ENCODE results near the gene MYO9A. TPM values are rescaled to one million over a fixed set of nuclear protein-coding genes. Genes with fewer than 3 reads are reported as not detected.

Gene MYO9A
- total and polyA plus RNA-seq, 2 donors (not counting 1 experiment from before 2014, with no cell fraction given) = 6.2 to 66.1 TPM

- no peak overlapping the region for H3K4me3 ChIP-seq (ENCODE audit: control extremely low read depth in 1 of 5, extremely low read depth in 1 of 5, insufficient read depth in 1 of 5, low read depth in 2 of 5, low read length in 4 of 5)
- no peak overlapping the region for H3K4me2 ChIP-seq (replicated peaks; ENCODE audit: low read depth, low read length, poor library complexity, severe bottlenecking)
- H3K9me3 Mint-ChIP-seq (ENCODE audit: insufficient read depth) = no peaks in the 10 kb centered on the region
- H3K9ac ChIP-seq (ENCODE audit: low read length) = no peak overlapping the region
- ChIA-PET CTCF (interaction anchor here (1.1 to 2.7 kb wide), 4 partner anchors 41 to 372 kb away, joined by 3 to 32 read pairs (median 10); no protein-coding TSS in a partner anchor), POLR2A (no interaction called here)
- no peaks in the 10 kb centered on the region for H3K79me2 ChIP-seq (ENCODE audit: control insufficient read depth, insufficient read depth, low read length)
- TF ChIP-seq CTCF (IDR thresholded peaks at IDR 0.05) = peak; percentile 44
- no peak for TF ChIP-seq EZH2 (IDR thresholded peaks at IDR 0.05; ENCODE audit: borderline replicate concordance, insufficient read depth, low read depth, low read length, poor library complexity, severe bottlenecking)
- no peaks in the 10 kb centered on the region for H4K20me1 ChIP-seq (ENCODE audit: control insufficient read depth, insufficient read depth, low read length, poor library complexity, severe bottlenecking)
- H3K27me3 Mint-ChIP-seq = peaks cover 22% of the 10 kb centered on the region
- no peak overlapping the region for H2AFZ ChIP-seq (ENCODE audit: insufficient read depth, low read depth, low read length, poor library complexity, severe bottlenecking)
- ATAC-seq (ENCODE audit: low read depth) (no peak), DNase-seq (no peak)
- H3K27ac Mint-ChIP-seq = no peak overlapping the region
- peaks cover 3% of the 10 kb centered on the region for H3K4me1 Mint-ChIP-seq
- WGBS (ENCODE audit: insufficient coverage) = 71% methylated on average over 4 of the region's 6 CpGs
- H3K4me1 ChIP-seq (ENCODE audit: control insufficient read depth in 2 of 2, insufficient read depth in 2 of 2, low read length in 2 of 2) = no peaks in the 10 kb centered on the region
- no peak overlapping the region for H3K27ac ChIP-seq (ENCODE audit: low read length in 2 of 2)
- H3K36me3 ChIP-seq (replicated peaks in 1 of 2; ENCODE audit: control extremely low read depth in 1 of 2, control insufficient read depth in 1 of 2, extremely low read depth in 1 of 2, insufficient read depth in 2 of 2, low read length in 1 of 2) = no peaks in the 10 kb centered on the region
- intact Hi-C loops (cut with micrococcal nuclease) = loop anchor here (1.0 kb wide), 1 partner anchor 372 kb away; no protein-coding TSS in a partner anchor
- no peaks in the 10 kb centered on the region for H3K27me3 ChIP-seq (replicated peaks in 1 of 4; ENCODE audit: control extremely low read depth in 1 of 4, control insufficient read depth in 3 of 4, insufficient read depth in 4 of 4, low read length in 3 of 4)
- H3K9me3 ChIP-seq (ENCODE audit: control extremely low read depth in 1 of 3, control insufficient read depth in 2 of 3, insufficient read depth in 1 of 3, low read length in 2 of 3) = no peaks in the 10 kb centered on the region
- no peak overlapping the region for H3K4me3 Mint-ChIP-seq
Observed at GRCh38 chr15:71784719-71785118, 333.2 kb downstream of the MYO9A start.

- 33% methylated on average over 1 of the region's 10 CpGs for WGBS (ENCODE audit: insufficient coverage)
- Mint-ChIP-seq H3K4me3 (no peak overlapping the region), H3K27me3 (peaks cover 22% of the 10 kb centered on the region), H3K9me3 (ENCODE audit: insufficient read depth) (no peaks in the 10 kb centered on the region), H3K27ac (no peak overlapping the region), H3K4me1 (peaks cover 3% of the 10 kb centered on the region)
- Histone ChIP-seq H3K36me3 (replicated peaks in 1 of 2; ENCODE audit: control extremely low read depth in 1 of 2, control insufficient read depth in 1 of 2, extremely low read depth in 1 of 2, insufficient read depth in 2 of 2, low read length in 1 of 2) (no peaks in the 10 kb centered on the region), H4K20me1 (ENCODE audit: control insufficient read depth, insufficient read depth, low read length, poor library complexity, severe bottlenecking) (no peaks in the 10 kb centered on the region), H3K27ac (ENCODE audit: low read length in 2 of 2) (no peak overlapping the region), H3K4me3 (ENCODE audit: control extremely low read depth in 1 of 5, extremely low read depth in 1 of 5, insufficient read depth in 1 of 5, low read depth in 2 of 5, low read length in 4 of 5) (no peak overlapping the region), H3K9me3 (ENCODE audit: control extremely low read depth in 1 of 3, control insufficient read depth in 2 of 3, insufficient read depth in 1 of 3, low read length in 2 of 3) (no peaks in the 10 kb centered on the region), H3K27me3 (replicated peaks in 1 of 4; ENCODE audit: control extremely low read depth in 1 of 4, control insufficient read depth in 3 of 4, insufficient read depth in 4 of 4, low read length in 3 of 4) (no peaks in the 10 kb centered on the region), H3K4me2 (replicated peaks; ENCODE audit: low read depth, low read length, poor library complexity, severe bottlenecking) (no peak overlapping the region), H2AFZ (ENCODE audit: insufficient read depth, low read depth, low read length, poor library complexity, severe bottlenecking) (no peak overlapping the region), H3K79me2 (ENCODE audit: control insufficient read depth, insufficient read depth, low read length) (no peaks in the 10 kb centered on the region), H3K4me1 (ENCODE audit: control insufficient read depth in 2 of 2, insufficient read depth in 2 of 2, low read length in 2 of 2) (no peaks in the 10 kb centered on the region), H3K9ac (ENCODE audit: low read length) (no peak overlapping the region)
- no peak for DNase-seq
- ChIA-PET POLR2A (no interaction called here), CTCF (interaction anchor here (0.8 to 4.0 kb wide), 5 partner anchors 10 to 380 kb away, joined by 3 to 19 read pairs (median 8); no protein-coding TSS in a partner anchor)
- ATAC-seq (ENCODE audit: low read depth) = no peak
- TF ChIP-seq EZH2 (IDR thresholded peaks at IDR 0.05; ENCODE audit: borderline replicate concordance, insufficient read depth, low read depth, low read length, poor library complexity, severe bottlenecking) (no peak), CTCF (IDR thresholded peaks at IDR 0.05) (no peak)
- intact Hi-C loops (cut with micrococcal nuclease) = no loop called here
Observed at GRCh38 chr15:71782422-71783165, 335.4 kb downstream of the MYO9A start.

Measured in B cell (primary cell).